Measurements from ENCODE around the gene NDFIP2.

The NDFIP2 gene

DNA sequence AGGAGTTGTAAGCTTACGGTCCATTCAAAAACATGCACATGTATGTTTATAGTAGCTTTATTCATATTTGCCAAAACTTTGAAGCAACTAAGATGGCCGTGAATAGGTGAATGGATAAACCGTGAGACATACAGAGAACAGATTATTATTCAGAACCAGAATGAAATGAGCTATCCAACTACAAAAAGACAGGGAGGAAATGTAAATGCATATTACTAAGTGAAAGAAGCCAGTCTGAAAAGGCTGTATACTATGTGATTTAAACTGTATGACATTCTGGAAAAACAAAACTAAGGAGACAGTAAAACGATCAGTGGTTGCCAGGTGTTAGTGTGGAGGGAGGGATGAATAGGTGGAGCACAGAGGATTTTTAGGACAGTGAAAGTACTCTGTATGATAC is 19.9 kb downstream of the NDFIP2 start:
- Histone ChIP-seq H3K27ac (replicated peaks) (no peak overlapping the region), H3K4me3 (replicated peaks; ENCODE audit: insufficient read depth, low read length) (no peak overlapping the region), H3K27me3 (ENCODE audit: insufficient read depth, poor library complexity, severe bottlenecking) (no peaks in the 10 kb centered on the region)
- DNase-seq (ENCODE audit: low read depth in 1 of 2, low spot score in 1 of 2) = no peak
- TF ChIP-seq, protein P1, sequence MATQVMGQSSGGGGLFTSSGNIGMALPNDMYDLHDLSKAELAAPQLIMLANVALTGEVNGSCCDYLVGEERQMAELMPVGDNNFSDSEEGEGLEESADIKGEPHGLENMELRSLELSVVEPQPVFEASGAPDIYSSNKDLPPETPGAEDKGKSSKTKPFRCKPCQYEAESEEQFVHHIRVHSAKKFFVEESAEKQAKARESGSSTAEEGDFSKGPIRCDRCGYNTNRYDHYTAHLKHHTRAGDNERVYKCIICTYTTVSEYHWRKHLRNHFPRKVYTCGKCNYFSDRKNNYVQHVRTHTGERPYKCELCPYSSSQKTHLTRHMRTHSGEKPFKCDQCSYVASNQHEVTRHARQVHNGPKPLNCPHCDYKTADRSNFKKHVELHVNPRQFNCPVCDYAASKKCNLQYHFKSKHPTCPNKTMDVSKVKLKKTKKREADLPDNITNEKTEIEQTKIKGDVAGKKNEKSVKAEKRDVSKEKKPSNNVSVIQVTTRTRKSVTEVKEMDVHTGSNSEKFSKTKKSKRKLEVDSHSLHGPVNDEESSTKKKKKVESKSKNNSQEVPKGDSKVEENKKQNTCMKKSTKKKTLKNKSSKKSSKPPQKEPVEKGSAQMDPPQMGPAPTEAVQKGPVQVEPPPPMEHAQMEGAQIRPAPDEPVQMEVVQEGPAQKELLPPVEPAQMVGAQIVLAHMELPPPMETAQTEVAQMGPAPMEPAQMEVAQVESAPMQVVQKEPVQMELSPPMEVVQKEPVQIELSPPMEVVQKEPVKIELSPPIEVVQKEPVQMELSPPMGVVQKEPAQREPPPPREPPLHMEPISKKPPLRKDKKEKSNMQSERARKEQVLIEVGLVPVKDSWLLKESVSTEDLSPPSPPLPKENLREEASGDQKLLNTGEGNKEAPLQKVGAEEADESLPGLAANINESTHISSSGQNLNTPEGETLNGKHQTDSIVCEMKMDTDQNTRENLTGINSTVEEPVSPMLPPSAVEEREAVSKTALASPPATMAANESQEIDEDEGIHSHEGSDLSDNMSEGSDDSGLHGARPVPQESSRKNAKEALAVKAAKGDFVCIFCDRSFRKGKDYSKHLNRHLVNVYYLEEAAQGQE (IDR thresholded peaks at IDR 0.05; ENCODE audit: insufficient replicate concordance, low read depth) = no peak
- TF ChIP-seq SPI1 (IDR thresholded peaks at IDR 0.05; ENCODE audit: borderline replicate concordance, low read depth) (no peak), POLR2AphosphoS5 (IDR thresholded peaks at IDR 0.05; ENCODE audit: low read depth) (no peak), GABPA (IDR thresholded peaks at IDR 0.05; ENCODE audit: low read depth) (no peak)
- TF ChIP-seq, protein P2, sequence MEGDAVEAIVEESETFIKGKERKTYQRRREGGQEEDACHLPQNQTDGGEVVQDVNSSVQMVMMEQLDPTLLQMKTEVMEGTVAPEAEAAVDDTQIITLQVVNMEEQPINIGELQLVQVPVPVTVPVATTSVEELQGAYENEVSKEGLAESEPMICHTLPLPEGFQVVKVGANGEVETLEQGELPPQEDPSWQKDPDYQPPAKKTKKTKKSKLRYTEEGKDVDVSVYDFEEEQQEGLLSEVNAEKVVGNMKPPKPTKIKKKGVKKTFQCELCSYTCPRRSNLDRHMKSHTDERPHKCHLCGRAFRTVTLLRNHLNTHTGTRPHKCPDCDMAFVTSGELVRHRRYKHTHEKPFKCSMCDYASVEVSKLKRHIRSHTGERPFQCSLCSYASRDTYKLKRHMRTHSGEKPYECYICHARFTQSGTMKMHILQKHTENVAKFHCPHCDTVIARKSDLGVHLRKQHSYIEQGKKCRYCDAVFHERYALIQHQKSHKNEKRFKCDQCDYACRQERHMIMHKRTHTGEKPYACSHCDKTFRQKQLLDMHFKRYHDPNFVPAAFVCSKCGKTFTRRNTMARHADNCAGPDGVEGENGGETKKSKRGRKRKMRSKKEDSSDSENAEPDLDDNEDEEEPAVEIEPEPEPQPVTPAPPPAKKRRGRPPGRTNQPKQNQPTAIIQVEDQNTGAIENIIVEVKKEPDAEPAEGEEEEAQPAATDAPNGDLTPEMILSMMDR (IDR thresholded peaks at IDR 0.05; ENCODE audit: insufficient read depth, low read length) = no peak

DNA sequence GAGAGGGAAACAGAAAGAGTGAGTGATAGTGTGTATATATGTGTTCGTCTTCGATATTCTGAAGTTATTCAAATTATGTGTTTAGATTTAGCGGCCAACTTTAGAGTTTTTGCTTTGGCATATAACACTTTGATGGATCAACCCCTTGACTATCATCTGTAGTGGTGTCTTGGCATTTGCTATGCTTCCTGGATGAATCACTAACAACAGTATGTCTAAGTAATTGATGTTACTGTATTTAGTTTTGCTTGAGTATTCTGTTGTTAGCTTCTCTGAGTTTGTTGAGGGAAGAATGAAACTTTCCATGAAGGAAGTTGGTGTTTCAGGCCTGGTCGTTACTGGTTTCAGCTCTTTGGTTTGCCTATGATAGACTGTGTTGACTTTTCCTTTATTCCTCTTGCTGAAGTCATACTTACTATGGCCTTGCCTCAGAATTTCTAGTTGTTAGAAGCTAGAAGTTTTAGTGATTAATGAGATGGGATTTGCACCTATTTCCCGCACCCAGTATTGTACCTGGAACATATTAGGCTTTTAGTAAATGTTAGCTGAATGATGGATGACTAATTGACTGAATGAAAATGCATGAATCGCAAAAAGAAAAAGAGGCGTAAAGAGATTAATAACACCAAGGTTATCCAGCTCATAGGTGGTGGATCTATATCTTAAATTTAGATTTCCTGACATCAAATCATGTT is 20.7 kb downstream of the NDFIP2 start:
- Histone ChIP-seq H3K27ac (replicated peaks) (no peak overlapping the region), H3K4me3 (replicated peaks; ENCODE audit: insufficient read depth, low read length) (no peak overlapping the region), H3K27me3 (ENCODE audit: insufficient read depth, poor library complexity, severe bottlenecking) (no peaks in the 10 kb centered on the region)
- TF ChIP-seq, protein P1 (IDR thresholded peaks at IDR 0.05; ENCODE audit: insufficient replicate concordance, low read depth) = no peak
- TF ChIP-seq POLR2AphosphoS5 (IDR thresholded peaks at IDR 0.05; ENCODE audit: low read depth) (no peak), SPI1 (IDR thresholded peaks at IDR 0.05; ENCODE audit: borderline replicate concordance, low read depth) (no peak)
- no peak for DNase-seq (ENCODE audit: low read depth in 1 of 2, low spot score in 1 of 2)

DNA sequence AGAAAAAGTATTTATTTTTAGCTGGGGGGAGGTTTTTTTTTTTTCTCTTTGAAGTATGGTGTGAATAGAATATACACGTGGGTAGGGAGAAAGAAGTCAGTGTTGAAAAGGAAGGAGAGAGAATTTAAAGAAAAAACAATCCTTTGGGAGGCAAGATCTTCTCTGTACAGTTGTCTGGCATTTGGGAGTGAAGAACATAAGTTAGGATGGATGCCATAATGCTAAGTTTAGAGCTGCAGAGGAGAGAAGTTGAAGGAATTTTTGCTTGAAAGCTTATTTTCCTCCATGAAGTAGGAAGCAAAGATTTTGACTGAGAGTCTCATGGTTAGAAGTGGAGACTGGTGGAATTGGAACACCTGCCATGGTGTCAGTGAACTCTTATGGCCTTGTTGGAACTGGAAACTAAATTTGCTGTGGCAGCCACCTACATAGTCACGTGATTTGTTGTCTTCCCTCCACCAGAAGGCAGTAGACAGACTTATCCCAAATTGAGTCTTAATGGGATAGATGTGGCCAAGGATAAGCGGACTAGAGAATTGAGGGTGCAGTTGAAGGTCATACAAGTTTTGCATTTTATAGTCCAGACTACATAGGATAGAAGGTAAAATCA is 22.0 kb downstream of the NDFIP2 start:
- H3K27me3 ChIP-seq (ENCODE audit: insufficient read depth, poor library complexity, severe bottlenecking) = no peaks in the 10 kb centered on the region
- no peak for DNase-seq (ENCODE audit: low read depth in 1 of 2, low spot score in 1 of 2)
- H3K4me3 ChIP-seq (replicated peaks; ENCODE audit: insufficient read depth, low read length) = no peak overlapping the region
- TF ChIP-seq, protein P1 (IDR thresholded peaks at IDR 0.05; ENCODE audit: insufficient replicate concordance, low read depth) = no peak
- TF ChIP-seq GABPA (IDR thresholded peaks at IDR 0.05; ENCODE audit: low read depth) = no peak
- TF ChIP-seq, protein P2 (IDR thresholded peaks at IDR 0.05; ENCODE audit: insufficient read depth, low read length) = no peak
- TF ChIP-seq POLR2AphosphoS5 (IDR thresholded peaks at IDR 0.05; ENCODE audit: low read depth) = no peak
- TF ChIP-seq SPI1 (IDR thresholded peaks at IDR 0.05; ENCODE audit: borderline replicate concordance, low read depth) = no peak
- no peak overlapping the region for H3K27ac ChIP-seq (replicated peaks)

Data from HL-60 (cell line).